Measurements from ENCODE around the gene VPS13D.

VPS13D gene

GRCh38 chr1:12460121-12460520, 230.3 kb downstream of the VPS13D start:
- Histone ChIP-seq H3K9me3 (ENCODE audit: severe bottlenecking) (no peaks in the 10 kb centered on the region), H3K27me3 (ENCODE audit: insufficient read depth, poor library complexity, severe bottlenecking) (no peaks in the 10 kb centered on the region), H3K36me3 (ENCODE audit: low read depth) (peaks cover 12% of the 10 kb centered on the region), H3K4me3 (ENCODE audit: severe bottlenecking) (no peak overlapping the region), H3K27ac (ENCODE audit: poor library complexity, severe bottlenecking) (no peak overlapping the region), H3K4me1 (ENCODE audit: insufficient read depth, poor library complexity, severe bottlenecking) (peaks cover 29% of the 10 kb centered on the region)
- DNase-seq (ENCODE audit: low spot score) = no peak
- ATAC-seq (ENCODE audit: low read depth) = no peak
- TF ChIP-seq CTCF (IDR thresholded peaks at IDR 0.05; ENCODE audit: poor library complexity, severe bottlenecking) = no peak

- H3K4me1 ChIP-seq (ENCODE audit: insufficient read depth, poor library complexity, severe bottlenecking) = peaks cover 21% of the 10 kb centered on the region
- TF ChIP-seq CTCF (IDR thresholded peaks at IDR 0.05; ENCODE audit: poor library complexity, severe bottlenecking) = no peak
- no peak for ATAC-seq (ENCODE audit: low read depth)
- H3K36me3 ChIP-seq (ENCODE audit: low read depth) = peaks cover 8% of the 10 kb centered on the region
- H3K4me3 ChIP-seq (ENCODE audit: severe bottlenecking) = no peak overlapping the region
- no peaks in the 10 kb centered on the region for H3K27me3 ChIP-seq (ENCODE audit: insufficient read depth, poor library complexity, severe bottlenecking)
- no peaks in the 10 kb centered on the region for H3K9me3 ChIP-seq (ENCODE audit: severe bottlenecking)
- H3K27ac ChIP-seq (ENCODE audit: poor library complexity, severe bottlenecking) = no peak overlapping the region
- DNase-seq (ENCODE audit: low spot score) = no peak
Measured at GRCh38 chr1:12460911-12461621, 231.2 kb downstream of the VPS13D start.

GRCh38 chr1:12461754-12462153, 231.9 kb downstream of the VPS13D start:
- Histone ChIP-seq H3K27ac (ENCODE audit: poor library complexity, severe bottlenecking) (no peak overlapping the region), H3K4me3 (ENCODE audit: severe bottlenecking) (no peak overlapping the region), H3K9me3 (ENCODE audit: severe bottlenecking) (no peaks in the 10 kb centered on the region), H3K4me1 (ENCODE audit: insufficient read depth, poor library complexity, severe bottlenecking) (peaks cover 18% of the 10 kb centered on the region), H3K36me3 (ENCODE audit: low read depth) (0 out of 2 replicates have a peak, but pooled peaks cover 6% of the 10 kb centered on the region), H3K27me3 (ENCODE audit: insufficient read depth, poor library complexity, severe bottlenecking) (no peaks in the 10 kb centered on the region)
- ATAC-seq (ENCODE audit: low read depth) = no peak
- no peak for TF ChIP-seq CTCF (IDR thresholded peaks at IDR 0.05; ENCODE audit: poor library complexity, severe bottlenecking)
- DNase-seq (ENCODE audit: low spot score) = no peak

- Histone ChIP-seq H3K4me3 (ENCODE audit: severe bottlenecking) (no peak overlapping the region), H3K27me3 (ENCODE audit: insufficient read depth, poor library complexity, severe bottlenecking) (no peaks in the 10 kb centered on the region), H3K27ac (ENCODE audit: poor library complexity, severe bottlenecking) (no peak overlapping the region), H3K4me1 (ENCODE audit: insufficient read depth, poor library complexity, severe bottlenecking) (peaks cover 12% of the 10 kb centered on the region), H3K9me3 (ENCODE audit: severe bottlenecking) (no peaks in the 10 kb centered on the region), H3K36me3 (ENCODE audit: low read depth) (0 out of 2 replicates have a peak, but pooled peaks cover 6% of the 10 kb centered on the region)
- no peak for DNase-seq (ENCODE audit: low spot score)
- peak; percentile 75 for ATAC-seq (ENCODE audit: low read depth)
- TF ChIP-seq CTCF (IDR thresholded peaks at IDR 0.05; ENCODE audit: poor library complexity, severe bottlenecking) = no peak
Measured at GRCh38 chr1:12462586-12462985, 232.8 kb downstream of the VPS13D start.

GRCh38 chr1:12464045-12464461, 234.2 kb downstream of the VPS13D start:
- no peak for ATAC-seq (ENCODE audit: low read depth)
- H3K36me3 ChIP-seq (ENCODE audit: low read depth) = 0 out of 2 replicates have a peak, but pooled peaks cover 6% of the 10 kb centered on the region
- no peak for TF ChIP-seq CTCF (IDR thresholded peaks at IDR 0.05; ENCODE audit: poor library complexity, severe bottlenecking)
- no peak for DNase-seq (ENCODE audit: low spot score)
- no peak overlapping the region for H3K27ac ChIP-seq (ENCODE audit: poor library complexity, severe bottlenecking)
- H3K9me3 ChIP-seq (ENCODE audit: severe bottlenecking) = no peaks in the 10 kb centered on the region
- no peak overlapping the region for H3K4me3 ChIP-seq (ENCODE audit: severe bottlenecking)
- H3K27me3 ChIP-seq (ENCODE audit: insufficient read depth, poor library complexity, severe bottlenecking) = no peaks in the 10 kb centered on the region
- peaks cover 12% of the 10 kb centered on the region for H3K4me1 ChIP-seq (ENCODE audit: insufficient read depth, poor library complexity, severe bottlenecking)
